NB4 (cell line): ENCODE results near the gene ZDHHC6.

Source experiments
- CTCF ChIP-seq: IDR thresholded peaks from one replicate; pipeline ENCODE4 v1.5.1; 2012; ENCODE audit warnings: low read depth, low read length
- MAX ChIP-seq: IDR thresholded peaks from 2 replicates; pipeline ENCODE4 v1.6.1; 2011; ENCODE audit warnings: low read depth, low read length
- MYC ChIP-seq: IDR thresholded peaks from 2 replicates; pipeline ENCODE4 v1.6.1; 2011; ENCODE audit warnings: low read depth, low read length
- POLR2A ChIP-seq: IDR thresholded peaks from 2 replicates; pipeline ENCODE4 v1.6.1; 2011; ENCODE audit warnings: mild to moderate bottlenecking; ENCODE audit not compliant: insufficient read length; ENCODE audit errors: extremely low read depth

GRCh38 chr10:112442063-112442462 lies 4.7 kb downstream of the ZDHHC6 start:
- TF ChIP-seq CTCF: no peak
- no peak for TF ChIP-seq POLR2A
- TF ChIP-seq MAX: no peak
- TF ChIP-seq MYC: no peak
